HL-60 (cell line): ENCODE measurements around the gene HOXB8.

Experiments
- DNase-seq, 2 experiments: peaks; one replicate each; pipeline ENCODE4 v3.0.0-alpha.2; 2010 to 2020; ENCODE audit warnings: low read depth in 1 of 2, low spot score in 1 of 2
- H3K27ac ChIP-seq: fragments of 250-450 bp; sonication (Bioruptor Pico); replicated peaks from 2 replicates; pipeline ENCODE4 v1.5.1; 2020; ENCODE audit warnings: mild to moderate bottlenecking, moderate library complexity
- H3K27me3 ChIP-seq: fragments of 250-450 bp; sonication (Bioruptor Pico); 2 replicates; pipeline ENCODE4 v1.5.1; 2021; ENCODE audit warnings: mild to moderate bottlenecking, moderate library complexity; ENCODE audit not compliant: insufficient read depth, poor library complexity, severe bottlenecking
- H3K4me3 ChIP-seq: replicated peaks from 2 replicates; pipeline ENCODE4 v1.5.1; 2011; ENCODE audit warnings: mild to moderate bottlenecking, control low read depth, low read length; ENCODE audit not compliant: insufficient read depth
- CTCF ChIP-seq: IDR thresholded peaks from one replicate; pipeline ENCODE4 v1.5.1; 2011; ENCODE audit warnings: low read length, control low read depth, inconsistent platforms; ENCODE audit not compliant: insufficient read depth
- GABPA ChIP-seq: IDR thresholded peaks from 2 replicates; pipeline ENCODE4 v1.6.1; 2012; ENCODE audit warnings: low read depth
- POLR2AphosphoS5 ChIP-seq: IDR thresholded peaks from 2 replicates; pipeline ENCODE4 v1.6.1; 2012; ENCODE audit warnings: low read depth
- SPI1 ChIP-seq: IDR thresholded peaks from 2 replicates; pipeline ENCODE4 v1.6.1; 2012; ENCODE audit warnings: low read depth, mild to moderate bottlenecking, borderline replicate concordance
- TF ChIP-seq, protein P1 (sequence below): IDR thresholded peaks from 2 replicates; pipeline ENCODE4 v1.6.1; 2012; ENCODE audit warnings: low read depth; ENCODE audit not compliant: insufficient replicate concordance

The HOXB8 gene

DNA sequence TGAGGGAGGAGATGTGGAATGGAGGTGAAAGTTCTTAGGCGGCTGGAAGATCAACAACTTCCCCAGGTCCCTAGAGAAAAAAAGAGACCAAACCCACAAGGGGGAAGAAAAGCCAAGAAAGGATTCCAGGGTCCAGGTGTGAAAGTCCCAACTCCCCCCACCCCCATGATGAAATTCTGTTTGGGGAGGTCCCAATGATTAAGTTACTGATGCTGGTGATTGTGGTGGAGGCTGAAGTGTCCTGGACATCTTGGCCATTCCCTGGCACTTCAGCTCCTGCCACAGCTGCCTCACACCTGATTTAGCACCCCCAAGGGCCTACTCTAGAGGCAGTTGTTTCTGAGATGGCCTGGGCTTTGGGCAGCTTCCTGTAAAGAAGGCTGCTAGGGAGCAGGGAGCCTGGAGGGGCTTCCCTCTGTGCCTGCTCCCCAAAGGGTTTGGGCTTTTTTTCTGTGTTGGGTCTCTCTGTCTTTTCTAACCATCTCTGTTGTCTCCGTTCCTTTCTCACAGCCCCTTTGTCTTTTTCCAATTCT is 50.0 kb downstream of the HOXB8 start:
- Histone ChIP-seq H3K4me3 (no peak overlapping the region), H3K27ac (no peak overlapping the region), H3K27me3 (peaks cover 46% of the 10 kb centered on the region)
- TF ChIP-seq GABPA: no peak
- no peak for DNase-seq

GRCh38 chr17:48564188-48565021 is 50.7 kb downstream of the HOXB8 start:
- Histone ChIP-seq H3K27me3 (peaks cover 43% of the 10 kb centered on the region), H3K4me3 (no peak overlapping the region), H3K27ac (no peak overlapping the region)
- no peak for DNase-seq
- TF ChIP-seq POLR2AphosphoS5 (no peak), GABPA (no peak), CTCF (no peak), SPI1 (no peak)
- TF ChIP-seq, protein P1, sequence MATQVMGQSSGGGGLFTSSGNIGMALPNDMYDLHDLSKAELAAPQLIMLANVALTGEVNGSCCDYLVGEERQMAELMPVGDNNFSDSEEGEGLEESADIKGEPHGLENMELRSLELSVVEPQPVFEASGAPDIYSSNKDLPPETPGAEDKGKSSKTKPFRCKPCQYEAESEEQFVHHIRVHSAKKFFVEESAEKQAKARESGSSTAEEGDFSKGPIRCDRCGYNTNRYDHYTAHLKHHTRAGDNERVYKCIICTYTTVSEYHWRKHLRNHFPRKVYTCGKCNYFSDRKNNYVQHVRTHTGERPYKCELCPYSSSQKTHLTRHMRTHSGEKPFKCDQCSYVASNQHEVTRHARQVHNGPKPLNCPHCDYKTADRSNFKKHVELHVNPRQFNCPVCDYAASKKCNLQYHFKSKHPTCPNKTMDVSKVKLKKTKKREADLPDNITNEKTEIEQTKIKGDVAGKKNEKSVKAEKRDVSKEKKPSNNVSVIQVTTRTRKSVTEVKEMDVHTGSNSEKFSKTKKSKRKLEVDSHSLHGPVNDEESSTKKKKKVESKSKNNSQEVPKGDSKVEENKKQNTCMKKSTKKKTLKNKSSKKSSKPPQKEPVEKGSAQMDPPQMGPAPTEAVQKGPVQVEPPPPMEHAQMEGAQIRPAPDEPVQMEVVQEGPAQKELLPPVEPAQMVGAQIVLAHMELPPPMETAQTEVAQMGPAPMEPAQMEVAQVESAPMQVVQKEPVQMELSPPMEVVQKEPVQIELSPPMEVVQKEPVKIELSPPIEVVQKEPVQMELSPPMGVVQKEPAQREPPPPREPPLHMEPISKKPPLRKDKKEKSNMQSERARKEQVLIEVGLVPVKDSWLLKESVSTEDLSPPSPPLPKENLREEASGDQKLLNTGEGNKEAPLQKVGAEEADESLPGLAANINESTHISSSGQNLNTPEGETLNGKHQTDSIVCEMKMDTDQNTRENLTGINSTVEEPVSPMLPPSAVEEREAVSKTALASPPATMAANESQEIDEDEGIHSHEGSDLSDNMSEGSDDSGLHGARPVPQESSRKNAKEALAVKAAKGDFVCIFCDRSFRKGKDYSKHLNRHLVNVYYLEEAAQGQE: no peak

- H3K4me3 ChIP-seq: no peak overlapping the region
- peaks cover 43% of the 10 kb centered on the region for H3K27me3 ChIP-seq
- no peak for DNase-seq
- TF ChIP-seq CTCF (no peak), SPI1 (no peak), GABPA (no peak), POLR2AphosphoS5 (no peak)
- TF ChIP-seq, protein P1: no peak
- H3K27ac ChIP-seq: no peak overlapping the region
Measured at GRCh38 chr17:48563867-48564187, 51.3 kb downstream of the HOXB8 start.

DNA sequence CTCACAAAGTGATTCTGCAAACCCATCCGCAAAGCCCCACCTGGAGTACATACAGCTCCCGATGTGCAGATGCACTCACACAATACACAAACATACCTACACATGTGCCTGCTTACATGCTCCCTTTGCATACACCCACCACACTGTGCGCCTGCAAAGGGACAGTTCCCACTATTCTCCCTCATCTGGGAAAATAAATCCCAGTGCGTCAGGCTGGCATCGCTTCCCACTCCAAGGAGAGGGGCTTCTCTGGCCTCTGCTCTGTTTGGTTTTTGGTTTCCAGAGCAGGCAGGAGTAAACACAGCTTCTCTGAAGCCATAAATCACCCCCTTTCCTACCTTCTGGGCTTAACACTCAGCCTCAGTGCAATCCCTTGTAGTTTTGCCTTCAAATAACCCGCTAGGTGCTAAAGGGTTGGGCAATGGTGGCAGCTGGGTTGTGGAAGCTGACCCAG is 51.7 kb downstream of the HOXB8 start:
- no peak for TF ChIP-seq GABPA
- TF ChIP-seq SPI1: no peak
- TF ChIP-seq, protein P1: no peak
- no peak for TF ChIP-seq POLR2AphosphoS5
- TF ChIP-seq CTCF: no peak
- peaks cover 38% of the 10 kb centered on the region for H3K27me3 ChIP-seq
- H3K4me3 ChIP-seq: no peak overlapping the region
- no peak for DNase-seq
- H3K27ac ChIP-seq: no peak overlapping the region
